ENCODE results near the gene STPG2. TPM values are rescaled to one million over a fixed set of nuclear protein-coding genes. Genes with fewer than 3 reads are reported as not detected.

The STPG2 gene
- total and polyA plus RNA-seq, 2 donors (not counting 3 experiments of a cell fraction or from before 2014, with no cell fraction given): not detected

DNA sequence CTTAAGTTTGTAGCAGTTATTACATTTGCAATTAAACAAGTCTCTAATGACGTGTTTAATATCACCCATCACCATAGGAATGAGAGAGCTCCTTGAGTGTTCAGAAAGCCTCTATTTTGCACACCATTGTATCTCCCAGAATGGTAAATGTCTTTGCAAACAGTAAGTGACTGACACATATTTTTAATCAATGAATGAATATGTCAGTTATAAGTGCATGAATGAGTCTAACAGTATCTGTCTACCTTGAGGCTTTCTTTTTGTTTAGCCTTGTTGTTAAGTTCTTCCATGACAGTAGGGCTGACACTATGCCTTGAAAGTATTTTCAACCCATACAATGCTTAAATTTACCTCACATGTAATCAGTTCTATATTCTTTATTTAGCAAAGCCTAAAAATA lies 292.2 kb downstream of the STPG2 start:
- CTCF ChIA-PET: interaction anchor here (1.4 kb wide), 1 partner anchor 16 kb away, joined by 4 read pairs; no protein-coding TSS in a partner anchor

More for the DNA sequence above, 292.2 kb downstream of the STPG2 start:
- dilution Hi-C loops (cut with MboI; ENCODE audit: extremely low pct_ligation_motif_present, low sequenced_read_pairs): no loop called here
- DNase-seq (ENCODE audit: low read depth, low spot score): no peak
- no peaks in the 10 kb centered on the region for H3K36me3 ChIP-seq (ENCODE audit: control insufficient read depth in 2 of 2, extremely low read depth in 1 of 2, insufficient read depth in 2 of 2, low read length in 2 of 2)
- H2AFZ ChIP-seq (ENCODE audit: low read depth, low read length): no peak overlapping the region
- no peaks in the 10 kb centered on the region for H3K9me1 ChIP-seq (replicated peaks; ENCODE audit: control insufficient read depth, extremely low read depth, insufficient read depth, low read length)
- no peaks in the 10 kb centered on the region for H4K20me1 ChIP-seq (replicated peaks; ENCODE audit: control insufficient read depth, extremely low read depth, insufficient read depth, low read length)
- intact Hi-C loops (cut with micrococcal nuclease): no loop called here
- H3K9ac ChIP-seq (replicated peaks; ENCODE audit: extremely low read depth, insufficient read depth, low read length): no peak overlapping the region
- H3K27me3 ChIP-seq (ENCODE audit: control insufficient read depth in 2 of 2, insufficient read depth in 2 of 2, low read length in 2 of 2): no peaks in the 10 kb centered on the region
- no peaks in the 10 kb centered on the region for H3K9me3 ChIP-seq (replicated peaks; ENCODE audit: control insufficient read depth, insufficient read depth, low read length)
- POLR2A ChIA-PET: no interaction called here
- TF ChIP-seq EZH2 (IDR thresholded peaks at IDR 0.05; ENCODE audit: borderline replicate concordance, low read depth, low read length, severe bottlenecking) (no peak), POLR2A (IDR thresholded peaks at IDR 0.05; ENCODE audit: low read depth, low read length) (no peak), MYC (IDR thresholded peaks at IDR 0.05; ENCODE audit: low read depth, low read length) (no peak), GATA2 (IDR thresholded peaks at IDR 0.05; ENCODE audit: insufficient read depth, insufficient read length, low read depth, low read length) (no peak), POLR2AphosphoS5 (IDR thresholded peaks at IDR 0.05; ENCODE audit: insufficient read depth, low read depth, low read length) (no peak), FOS (IDR thresholded peaks at IDR 0.05; ENCODE audit: borderline replicate concordance, insufficient read depth, low read length) (no peak), JUN (IDR thresholded peaks at IDR 0.05; ENCODE audit: borderline replicate concordance, insufficient read depth, insufficient read length, low read depth) (no peak)
- TF ChIP-seq, protein P1, sequence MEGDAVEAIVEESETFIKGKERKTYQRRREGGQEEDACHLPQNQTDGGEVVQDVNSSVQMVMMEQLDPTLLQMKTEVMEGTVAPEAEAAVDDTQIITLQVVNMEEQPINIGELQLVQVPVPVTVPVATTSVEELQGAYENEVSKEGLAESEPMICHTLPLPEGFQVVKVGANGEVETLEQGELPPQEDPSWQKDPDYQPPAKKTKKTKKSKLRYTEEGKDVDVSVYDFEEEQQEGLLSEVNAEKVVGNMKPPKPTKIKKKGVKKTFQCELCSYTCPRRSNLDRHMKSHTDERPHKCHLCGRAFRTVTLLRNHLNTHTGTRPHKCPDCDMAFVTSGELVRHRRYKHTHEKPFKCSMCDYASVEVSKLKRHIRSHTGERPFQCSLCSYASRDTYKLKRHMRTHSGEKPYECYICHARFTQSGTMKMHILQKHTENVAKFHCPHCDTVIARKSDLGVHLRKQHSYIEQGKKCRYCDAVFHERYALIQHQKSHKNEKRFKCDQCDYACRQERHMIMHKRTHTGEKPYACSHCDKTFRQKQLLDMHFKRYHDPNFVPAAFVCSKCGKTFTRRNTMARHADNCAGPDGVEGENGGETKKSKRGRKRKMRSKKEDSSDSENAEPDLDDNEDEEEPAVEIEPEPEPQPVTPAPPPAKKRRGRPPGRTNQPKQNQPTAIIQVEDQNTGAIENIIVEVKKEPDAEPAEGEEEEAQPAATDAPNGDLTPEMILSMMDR (IDR thresholded peaks at IDR 0.05; ENCODE audit: extremely low read depth in 1 of 2, insufficient read depth in 1 of 2, low read depth in 1 of 2, low read length in 2 of 2): no peak
- TF ChIP-seq, protein P2, sequence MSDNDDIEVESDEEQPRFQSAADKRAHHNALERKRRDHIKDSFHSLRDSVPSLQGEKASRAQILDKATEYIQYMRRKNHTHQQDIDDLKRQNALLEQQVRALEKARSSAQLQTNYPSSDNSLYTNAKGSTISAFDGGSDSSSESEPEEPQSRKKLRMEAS (IDR thresholded peaks at IDR 0.05; ENCODE audit: insufficient read depth, insufficient read length): no peak
- no peak overlapping the region for H3K4me2 ChIP-seq (ENCODE audit: insufficient read depth, low read length)
- BruUV-seq (replicated peaks): no TSS peak
- no peak overlapping the region for H3K4me3 ChIP-seq (replicated peaks in 1 of 3; ENCODE audit: insufficient read depth in 1 of 3, low read depth in 1 of 3, low read length in 3 of 3)
- FAIRE-seq: no peak
- no peak overlapping the region for H3K27ac ChIP-seq (ENCODE audit: insufficient read depth, low read depth, low read length)
- H3K79me2 ChIP-seq (ENCODE audit: control insufficient read depth, insufficient read depth, low read length): no peaks in the 10 kb centered on the region
- H3K4me1 ChIP-seq (ENCODE audit: control insufficient read depth, extremely low read depth, insufficient read depth, low read length): no peaks in the 10 kb centered on the region

Measured in endothelial cell of umbilical vein (primary cell).